KOPT-K1 (cell line): ENCODE measurements around the gene CXCL3.

ENCODE experiments used
- H3K27ac ChIP-seq: fragments of 200-600 bp; sonication (generic); 2 replicates; pipeline ENCODE4 v1.5.1; 2016; ENCODE audit warnings: antibody characterized with exemption, mild to moderate bottlenecking, low read depth, low read length; ENCODE audit not compliant: poor library complexity, severe bottlenecking
- H3K36me3 ChIP-seq: fragments of 200-600 bp; sonication (generic); 2 replicates; pipeline ENCODE4 v1.5.1; 2017; ENCODE audit warnings: antibody characterized with exemption, mild to moderate bottlenecking, low read length, moderate library complexity; ENCODE audit not compliant: insufficient read depth
- H3K9me3 ChIP-seq: fragments of 200-600 bp; sonication (generic); 2 replicates; pipeline ENCODE4 v1.5.1; 2017; ENCODE audit warnings: antibody characterized with exemption, low read length, mild to moderate bottlenecking; ENCODE audit not compliant: insufficient read depth, poor library complexity, severe bottlenecking

The CXCL3 gene

DNA sequence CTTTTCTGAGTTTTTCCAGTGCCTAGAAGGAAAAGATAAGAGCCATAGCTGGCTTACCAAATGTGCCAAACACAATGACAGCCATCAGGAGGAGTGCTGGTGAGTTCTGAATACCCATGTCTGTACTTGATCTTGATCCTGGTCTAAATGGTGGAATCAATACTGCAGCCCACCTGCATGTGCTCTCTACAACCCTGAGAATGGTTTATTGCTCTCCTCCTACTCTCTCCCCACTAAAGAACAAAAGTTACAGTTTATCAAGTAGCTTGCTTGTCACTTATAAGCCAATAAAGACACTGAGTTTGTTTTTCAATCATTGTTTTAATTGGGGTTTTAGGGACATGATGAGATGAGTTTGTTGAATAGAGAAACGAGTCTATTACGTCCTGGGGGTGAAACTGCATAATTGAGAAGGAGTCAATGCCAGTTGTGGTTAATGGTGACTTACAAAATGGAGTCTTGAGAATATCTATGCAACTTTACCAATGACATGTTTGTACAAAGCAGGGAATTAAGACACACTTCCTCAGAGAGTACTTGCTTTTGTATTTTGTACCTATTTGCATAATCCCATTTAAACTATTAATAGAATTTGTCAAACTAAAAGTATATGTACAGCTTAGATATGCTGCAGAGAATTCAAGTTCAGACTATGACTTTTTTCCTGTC is 20.8 kb upstream of the CXCL3 start:
- Histone ChIP-seq H3K36me3 (no peaks in the 10 kb centered on the region), H3K27ac (no peak overlapping the region), H3K9me3 (no peaks in the 10 kb centered on the region)

DNA sequence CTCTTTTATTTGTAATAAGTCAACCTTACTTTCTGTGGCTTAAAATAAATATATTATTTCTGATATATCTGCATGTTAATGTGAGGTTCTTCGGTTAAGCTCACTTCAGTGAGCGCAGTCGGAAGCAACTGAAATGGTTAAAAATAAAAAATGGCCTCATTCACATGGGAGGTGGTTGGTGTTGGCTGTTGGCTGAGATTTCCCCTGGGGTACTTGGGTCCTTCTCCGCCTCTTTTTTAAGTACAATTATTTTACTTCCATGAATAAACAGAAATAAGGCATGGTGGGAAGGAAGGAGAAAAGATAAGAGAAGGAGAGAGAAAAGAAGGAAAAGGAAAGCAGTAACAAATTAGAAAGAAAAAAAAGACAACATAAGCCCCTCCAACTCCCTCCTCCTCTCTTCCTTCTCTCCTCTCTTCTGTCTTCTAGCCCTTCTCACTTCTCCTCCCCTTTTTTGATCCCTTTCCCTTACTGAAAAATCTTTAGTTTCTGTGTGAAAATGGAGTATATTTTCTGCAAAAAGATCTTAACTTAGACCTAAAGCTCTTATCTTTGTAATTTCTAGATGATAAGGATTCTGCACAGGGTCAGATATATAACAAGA is 19.7 kb upstream of the CXCL3 start:
- no peak overlapping the region for H3K27ac ChIP-seq
- H3K36me3 ChIP-seq: no peaks in the 10 kb centered on the region
- no peaks in the 10 kb centered on the region for H3K9me3 ChIP-seq

DNA sequence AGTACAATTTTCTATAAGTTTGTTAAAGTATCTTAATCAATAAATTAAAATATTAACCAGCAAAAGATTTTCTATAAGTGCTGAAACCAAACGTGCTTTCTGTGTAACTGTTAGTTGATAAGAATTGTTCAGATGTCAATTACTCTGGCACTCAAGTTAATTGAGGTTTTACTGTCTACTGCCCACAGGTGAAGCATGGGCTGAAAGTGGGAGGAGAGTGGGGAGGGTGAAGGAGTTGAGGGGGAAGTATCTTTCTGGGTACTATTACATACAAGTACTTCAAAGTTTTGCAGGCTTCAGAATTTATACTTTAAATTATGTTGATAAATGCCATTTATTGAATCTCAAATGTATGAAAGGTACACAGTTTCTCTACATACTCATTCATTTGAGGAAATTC is 19.1 kb upstream of the CXCL3 start:
- Histone ChIP-seq H3K36me3 (no peaks in the 10 kb centered on the region), H3K27ac (no peak overlapping the region)

DNA sequence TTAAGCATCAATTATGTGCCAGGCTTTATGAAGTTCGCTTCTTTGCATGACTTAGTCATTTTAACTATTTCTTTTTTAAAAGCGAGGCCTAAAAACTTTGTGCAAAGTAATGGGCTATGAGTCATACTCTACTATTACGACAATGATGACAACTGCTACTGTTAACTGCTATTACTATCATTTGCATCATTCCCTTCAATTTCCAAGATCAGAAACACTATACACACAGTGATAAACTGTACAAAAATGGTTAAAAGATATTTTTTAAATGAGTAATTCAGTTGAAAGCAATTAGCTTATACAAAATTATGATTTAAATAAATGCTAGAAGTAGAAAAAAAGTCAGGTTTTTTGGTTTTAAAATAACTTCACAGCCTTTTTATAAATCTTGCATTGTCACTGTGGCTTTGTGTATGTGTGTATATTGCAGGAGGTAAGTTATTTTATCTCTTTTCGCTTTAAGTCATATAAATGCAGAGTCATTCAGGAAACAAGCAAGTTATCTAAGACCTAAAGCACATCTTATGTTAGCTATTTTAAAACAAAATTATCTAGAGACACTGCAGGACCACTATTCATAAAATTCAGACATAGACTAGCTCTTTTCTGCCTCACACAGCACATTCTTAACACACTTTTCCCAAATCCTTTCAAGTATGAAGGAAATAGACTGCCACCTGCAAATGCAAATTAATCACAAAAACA is 18.5 kb upstream of the CXCL3 start:
- no peaks in the 10 kb centered on the region for H3K36me3 ChIP-seq
- H3K27ac ChIP-seq: no peak overlapping the region
- no peaks in the 10 kb centered on the region for H3K9me3 ChIP-seq

More for the DNA sequence above, 19.1 kb upstream of the CXCL3 start:
- no peaks in the 10 kb centered on the region for H3K9me3 ChIP-seq

DNA sequence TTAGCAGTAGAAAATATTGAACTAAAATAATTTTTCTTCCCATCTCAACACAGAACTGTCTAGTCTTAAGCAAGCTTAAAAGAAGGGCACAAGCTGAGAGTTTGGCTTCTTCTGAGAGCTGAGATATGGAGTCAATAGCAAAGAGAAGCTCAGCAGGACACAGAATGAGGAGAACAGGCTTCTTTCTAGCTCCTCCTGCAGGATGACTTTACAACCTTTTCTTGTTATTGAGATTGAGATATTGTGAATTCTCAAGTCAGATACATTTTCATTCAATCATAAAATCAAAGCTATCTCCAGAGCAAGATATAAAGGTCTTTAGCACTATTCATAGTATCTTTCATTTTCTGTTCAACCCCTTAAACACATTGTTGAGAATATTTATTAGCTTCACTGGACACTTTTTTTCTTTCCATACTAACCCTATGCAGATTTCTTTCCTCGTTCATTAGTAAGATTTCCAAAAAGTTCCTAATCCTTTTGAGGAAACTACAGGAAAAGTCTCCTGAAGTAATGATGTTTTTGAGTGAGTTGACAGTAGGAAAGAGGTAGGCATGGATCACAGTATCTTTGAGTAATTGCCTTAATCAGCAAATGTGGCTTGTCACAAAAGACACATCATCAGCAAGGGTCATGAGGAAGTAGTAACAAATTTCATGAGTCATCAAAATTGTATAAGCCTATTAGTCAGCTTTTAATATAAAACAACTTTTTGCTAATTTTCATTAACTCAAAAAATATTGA is 17.8 kb upstream of the CXCL3 start:
- Histone ChIP-seq H3K36me3 (no peaks in the 10 kb centered on the region), H3K9me3 (no peaks in the 10 kb centered on the region), H3K27ac (no peak overlapping the region)

DNA sequence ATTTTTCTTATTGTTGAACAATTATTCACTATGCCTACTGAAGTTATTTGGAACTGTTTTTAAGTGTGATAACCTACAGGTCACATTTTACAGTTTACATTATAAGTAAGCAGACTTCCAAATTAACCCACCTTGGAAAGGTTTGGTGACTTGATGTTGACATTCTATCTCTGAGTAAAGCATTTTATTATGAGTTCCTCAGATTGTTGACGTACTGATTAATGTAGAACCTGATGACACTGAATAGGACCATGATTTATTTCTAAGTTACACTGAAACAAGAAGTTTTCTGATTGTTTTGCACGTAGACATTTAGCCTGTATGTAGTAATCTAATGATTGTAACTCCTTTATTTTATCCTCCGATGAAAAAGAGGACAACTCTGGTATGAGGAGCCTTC is 17.0 kb upstream of the CXCL3 start:
- H3K9me3 ChIP-seq: no peaks in the 10 kb centered on the region
- H3K36me3 ChIP-seq: no peaks in the 10 kb centered on the region
- H3K27ac ChIP-seq: no peak overlapping the region

DNA sequence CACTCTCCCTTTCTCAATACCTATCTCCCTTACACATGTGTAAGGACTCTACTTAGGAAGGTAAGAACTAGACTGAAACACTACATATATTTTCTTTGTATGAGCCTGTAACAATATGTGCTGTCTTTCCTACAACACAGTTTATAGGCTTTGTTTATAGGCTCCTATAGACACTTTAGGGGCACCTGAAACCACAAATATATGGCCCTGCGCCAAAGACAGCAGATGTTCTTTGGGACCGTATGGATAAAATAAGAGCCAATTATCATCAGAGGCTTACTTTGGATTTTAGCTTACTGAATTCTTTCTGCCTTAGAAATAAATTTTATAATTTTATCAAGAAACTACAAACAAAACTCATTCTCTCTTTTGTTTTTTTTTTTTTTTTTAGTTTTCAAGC is 16.6 kb upstream of the CXCL3 start:
- H3K27ac ChIP-seq: no peak overlapping the region
- no peaks in the 10 kb centered on the region for H3K9me3 ChIP-seq
- H3K36me3 ChIP-seq: no peaks in the 10 kb centered on the region

DNA sequence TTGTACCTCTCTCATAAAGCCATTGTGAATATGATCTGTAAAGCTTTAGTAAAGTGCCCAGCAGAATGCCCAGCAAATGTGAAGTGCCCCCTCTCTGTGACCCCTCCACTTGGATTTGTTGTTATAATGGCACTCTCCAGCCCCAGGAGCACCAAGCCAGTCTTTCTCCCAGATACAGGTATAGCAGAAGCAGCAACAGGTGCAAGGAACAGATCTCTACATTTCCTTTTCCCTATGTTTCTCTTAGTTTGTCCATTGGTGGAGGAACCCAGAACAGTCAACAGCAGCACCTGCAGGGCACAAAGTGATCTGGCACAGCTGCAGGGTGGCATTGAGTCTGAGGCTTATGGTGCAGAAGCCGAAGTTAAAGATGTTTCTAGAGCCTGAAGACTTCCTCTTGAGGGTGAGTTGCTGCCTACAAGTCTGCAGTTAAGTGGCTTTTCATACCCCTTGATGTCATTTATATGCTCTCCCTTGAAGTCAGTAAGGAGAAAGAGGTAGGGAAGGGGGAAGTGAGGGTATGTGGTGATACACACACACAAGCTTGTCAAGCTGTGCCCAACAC is 16.1 kb upstream of the CXCL3 start:
- Histone ChIP-seq H3K36me3 (no peaks in the 10 kb centered on the region), H3K9me3 (no peaks in the 10 kb centered on the region), H3K27ac (no peak overlapping the region)

DNA sequence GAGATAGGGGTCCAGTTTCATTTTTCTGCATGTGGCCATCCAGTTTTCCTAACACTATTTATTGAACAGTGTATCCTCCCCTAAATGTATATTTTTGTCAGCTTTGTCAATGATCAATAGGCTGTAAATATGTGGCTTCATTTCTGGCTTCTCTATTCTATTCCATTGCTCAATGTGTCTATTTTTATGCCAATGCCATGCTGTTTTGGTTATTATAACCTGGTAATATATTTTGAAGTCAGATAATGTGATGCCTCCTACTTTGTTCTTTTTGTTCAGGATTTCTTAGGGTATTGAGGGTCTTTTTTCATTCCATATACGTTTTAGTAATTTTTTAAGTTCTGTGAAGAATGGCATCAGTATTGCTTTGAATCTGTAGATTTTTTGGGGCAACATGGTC is 8.7 kb upstream of the CXCL3 start:
- H3K27ac ChIP-seq: no peak overlapping the region
- H3K9me3 ChIP-seq: no peaks in the 10 kb centered on the region
- H3K36me3 ChIP-seq: no peaks in the 10 kb centered on the region

DNA sequence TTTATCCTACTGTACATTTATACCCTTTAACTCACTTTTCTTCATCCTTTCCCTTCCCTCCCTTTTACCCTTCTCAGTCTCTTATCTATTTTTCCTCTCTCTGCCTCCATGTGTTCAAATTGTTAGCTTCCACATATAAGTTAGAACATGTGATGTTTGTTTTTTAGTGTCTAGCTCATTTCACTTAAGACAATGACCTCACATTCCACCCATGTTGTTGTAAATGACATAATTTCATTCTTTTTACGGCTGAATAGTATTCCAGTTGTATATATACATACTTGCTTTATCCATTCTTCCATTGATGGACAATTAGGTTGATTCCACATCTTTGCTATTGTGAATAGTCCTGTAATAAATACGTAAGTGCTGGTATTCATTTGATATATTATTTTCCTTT is 7.3 kb upstream of the CXCL3 start:
- Histone ChIP-seq H3K36me3 (no peaks in the 10 kb centered on the region), H3K27ac (no peak overlapping the region), H3K9me3 (no peaks in the 10 kb centered on the region)

DNA sequence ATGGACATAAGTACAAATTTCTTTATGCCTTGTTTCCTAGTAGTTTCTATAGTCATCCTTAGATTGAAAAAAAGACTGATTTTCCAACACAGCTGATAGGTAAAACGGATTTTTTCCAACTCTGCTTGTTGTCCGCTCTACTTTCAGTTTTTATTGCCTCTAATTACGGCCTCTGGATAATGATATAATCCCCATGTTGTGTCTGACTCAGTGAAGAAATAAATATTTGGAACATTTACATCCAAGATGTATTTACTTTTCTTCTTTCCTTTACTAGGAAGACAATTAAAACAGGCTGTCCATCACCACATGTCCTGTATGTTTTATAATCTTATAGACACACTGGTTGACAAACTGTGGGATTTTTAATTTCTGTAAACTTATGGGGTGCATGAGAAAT is 6.8 kb upstream of the CXCL3 start:
- no peaks in the 10 kb centered on the region for H3K9me3 ChIP-seq
- no peak overlapping the region for H3K27ac ChIP-seq
- H3K36me3 ChIP-seq: no peaks in the 10 kb centered on the region

DNA sequence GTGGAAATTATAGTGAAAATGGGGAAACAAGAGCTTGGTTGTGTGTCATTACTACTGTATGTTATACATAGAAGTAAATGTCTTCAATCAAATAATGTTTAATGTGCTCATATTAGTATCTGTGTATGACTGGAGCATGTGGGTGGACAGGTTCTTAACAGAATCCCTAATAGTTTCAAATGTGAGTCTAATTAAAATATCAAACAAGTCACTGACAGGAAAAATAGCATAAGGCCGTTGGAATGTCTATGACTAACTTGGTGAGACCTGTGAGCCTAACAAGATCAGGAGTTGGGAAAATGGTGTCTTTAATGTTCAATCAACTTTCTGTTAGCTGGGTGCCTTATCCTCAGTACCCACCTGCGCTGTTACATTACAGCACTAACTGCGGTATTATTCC is 6.2 kb upstream of the CXCL3 start:
- no peaks in the 10 kb centered on the region for H3K9me3 ChIP-seq
- H3K36me3 ChIP-seq: no peaks in the 10 kb centered on the region
- no peak overlapping the region for H3K27ac ChIP-seq

DNA sequence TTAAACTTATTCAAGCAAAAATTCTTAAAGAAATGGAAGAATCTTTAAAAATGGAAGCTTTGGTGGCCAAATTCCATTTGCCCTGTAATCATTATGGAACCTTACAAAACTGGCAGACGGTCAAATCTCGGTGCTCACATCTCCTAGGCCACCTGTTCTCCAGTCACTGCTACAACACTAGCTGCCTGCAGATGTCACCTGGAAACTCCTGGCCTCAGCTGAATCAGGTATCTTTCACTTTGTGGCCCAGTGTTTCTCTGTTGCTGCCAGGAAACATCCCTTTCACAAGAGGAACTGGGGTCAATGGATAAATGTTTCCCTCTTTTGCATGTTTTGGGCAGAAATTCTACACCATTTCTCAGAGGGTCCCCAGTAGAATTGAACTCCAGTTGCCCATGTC is 4.2 kb upstream of the CXCL3 start:
- Histone ChIP-seq H3K36me3 (no peaks in the 10 kb centered on the region), H3K27ac (no peak overlapping the region), H3K9me3 (peaks cover 9% of the 10 kb centered on the region)

DNA sequence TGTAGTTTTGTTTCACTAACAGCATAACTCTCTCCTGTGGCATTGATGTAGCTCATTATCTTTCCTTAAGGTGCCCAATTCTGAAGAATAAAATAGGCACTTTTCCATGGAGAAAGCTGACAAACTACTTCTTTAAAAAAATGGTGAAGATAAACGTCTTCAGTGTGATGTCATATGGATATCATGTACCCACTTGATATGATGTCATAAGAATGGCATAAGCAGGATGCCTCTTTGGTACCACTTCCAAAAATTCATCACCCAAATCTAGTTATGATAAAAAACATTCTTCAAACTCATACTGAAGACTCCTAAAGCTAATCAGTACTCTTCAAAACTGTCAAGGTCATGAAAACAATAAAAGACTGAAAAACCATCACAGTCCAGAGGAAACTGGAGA is 2.9 kb upstream of the CXCL3 start:
- Histone ChIP-seq H3K27ac (no peak overlapping the region), H3K9me3 (peaks cover 9% of the 10 kb centered on the region), H3K36me3 (no peaks in the 10 kb centered on the region)

DNA sequence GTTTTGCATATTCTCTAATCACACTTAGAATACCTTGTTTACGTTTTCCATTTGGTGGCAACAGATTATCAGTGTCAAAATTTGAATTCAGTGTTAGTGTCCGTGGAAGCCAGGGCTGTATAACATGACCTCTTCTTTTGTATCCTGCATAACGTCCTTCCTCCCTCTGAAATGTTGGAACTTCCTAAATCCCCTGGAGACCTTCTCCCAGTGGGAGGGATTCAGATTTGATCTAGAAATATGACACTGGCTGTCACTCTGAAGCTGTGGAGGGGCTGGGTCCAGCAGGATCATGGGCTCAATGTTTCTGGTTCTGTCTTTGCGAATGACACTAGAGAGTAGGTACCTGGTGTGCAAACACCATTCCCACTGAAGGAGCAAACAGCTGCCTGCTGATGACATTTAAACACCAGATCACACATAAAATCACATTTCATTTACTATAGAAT is 850 bp upstream of the CXCL3 start:
- Histone ChIP-seq H3K36me3 (no peaks in the 10 kb centered on the region), H3K27ac (no peak overlapping the region), H3K9me3 (peaks cover 9% of the 10 kb centered on the region)
